ENCODE measurements around the gene NOPCHAP1.
"Not testable (repeated sequence)": the region's sequence is repeated elsewhere in the genome, so short reads cannot be mapped to it uniquely, and the experiment has no call there.

NOPCHAP1 gene

DNA sequence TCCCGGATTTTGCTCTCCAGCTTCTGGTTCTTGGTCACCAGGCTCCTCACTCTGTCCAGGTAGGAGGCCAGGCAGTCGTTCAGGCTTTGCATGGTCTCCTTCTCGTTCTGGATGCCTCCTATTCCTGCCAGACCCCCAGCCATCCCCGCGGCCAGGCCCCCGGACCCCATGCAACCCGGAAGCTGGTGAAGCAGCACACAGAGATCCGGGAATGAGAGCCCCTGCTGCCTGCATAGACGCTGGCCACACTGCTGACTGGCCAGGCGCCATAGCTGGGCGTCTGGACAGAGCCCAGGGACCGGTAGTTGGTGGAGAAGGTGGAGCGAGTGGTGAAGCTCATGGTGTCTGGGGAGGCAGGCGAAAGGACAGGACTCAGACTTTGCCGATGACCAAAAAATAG lies 8.4 kb upstream of the NOPCHAP1 start:
- not testable (repeated sequence) for H3K27ac Mint-ChIP-seq; DNase-seq; ATAC-seq; H3K36me3 Mint-ChIP-seq (ENCODE audit: low read depth); H3K27me3 Mint-ChIP-seq; H3K4me3 Mint-ChIP-seq; H3K9me3 Mint-ChIP-seq
- peaks cover 11% of the 10 kb centered on the region for H3K4me1 Mint-ChIP-seq

DNA sequence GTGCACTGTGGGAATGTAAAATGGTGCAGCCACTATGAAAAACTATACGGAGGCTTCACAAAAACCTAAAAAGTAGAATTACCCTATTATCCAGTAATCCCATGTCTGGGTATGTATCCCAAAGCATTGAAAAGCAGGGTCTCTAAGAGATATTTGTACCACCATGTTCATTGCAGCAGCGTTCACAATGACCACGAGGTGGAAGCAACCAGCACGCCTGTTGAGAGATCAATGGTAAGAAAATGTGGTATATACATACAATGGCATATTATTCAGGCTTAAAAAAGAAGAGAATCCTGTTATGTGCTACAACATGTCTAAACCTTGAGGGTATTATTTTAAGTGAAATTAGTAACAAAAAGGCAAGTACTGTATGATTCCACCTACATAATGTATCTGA lies 910 bp upstream of the NOPCHAP1 start:
- H3K27ac Mint-ChIP-seq = no peak overlapping the region
- ATAC-seq = no peak
- peaks cover 39% of the 10 kb centered on the region for H3K4me1 Mint-ChIP-seq
- H3K27me3 Mint-ChIP-seq = peaks cover 8% of the 10 kb centered on the region
- DNase-seq = no peak
- peak overlapping the region; percentile 86 for H3K4me3 Mint-ChIP-seq
- H3K36me3 Mint-ChIP-seq (ENCODE audit: low read depth) = peaks cover 28% of the 10 kb centered on the region
- no peaks in the 10 kb centered on the region for H3K9me3 Mint-ChIP-seq

DNA sequence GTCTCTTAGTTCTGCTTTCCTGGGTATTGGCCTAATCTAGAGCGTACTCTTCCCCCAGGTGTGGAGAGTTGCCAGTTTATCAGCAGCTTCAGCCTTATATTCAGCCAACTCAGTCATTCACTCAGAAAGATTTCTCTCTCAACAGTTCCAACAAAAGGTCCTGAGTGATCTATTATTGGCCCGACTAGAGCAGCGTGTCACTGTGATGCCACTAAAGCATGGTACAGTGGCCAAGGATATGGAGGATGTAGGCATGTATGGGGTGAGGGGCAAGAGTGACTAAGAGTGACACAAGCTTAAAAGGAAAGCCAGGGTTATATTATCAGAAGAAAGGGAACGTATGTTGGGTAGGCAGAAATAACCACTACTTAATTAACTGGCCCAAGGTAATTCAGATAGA lies 4.8 kb downstream of the NOPCHAP1 start:
- Mint-ChIP-seq H3K4me1 (peaks cover 37% of the 10 kb centered on the region), H3K4me3 (no peak overlapping the region), H3K36me3 (ENCODE audit: low read depth) (peaks cover 58% of the 10 kb centered on the region), H3K27me3 (no peaks in the 10 kb centered on the region), H3K27ac (no peak overlapping the region), H3K9me3 (no peaks in the 10 kb centered on the region)
- no peak for DNase-seq
- no peak for ATAC-seq

DNA sequence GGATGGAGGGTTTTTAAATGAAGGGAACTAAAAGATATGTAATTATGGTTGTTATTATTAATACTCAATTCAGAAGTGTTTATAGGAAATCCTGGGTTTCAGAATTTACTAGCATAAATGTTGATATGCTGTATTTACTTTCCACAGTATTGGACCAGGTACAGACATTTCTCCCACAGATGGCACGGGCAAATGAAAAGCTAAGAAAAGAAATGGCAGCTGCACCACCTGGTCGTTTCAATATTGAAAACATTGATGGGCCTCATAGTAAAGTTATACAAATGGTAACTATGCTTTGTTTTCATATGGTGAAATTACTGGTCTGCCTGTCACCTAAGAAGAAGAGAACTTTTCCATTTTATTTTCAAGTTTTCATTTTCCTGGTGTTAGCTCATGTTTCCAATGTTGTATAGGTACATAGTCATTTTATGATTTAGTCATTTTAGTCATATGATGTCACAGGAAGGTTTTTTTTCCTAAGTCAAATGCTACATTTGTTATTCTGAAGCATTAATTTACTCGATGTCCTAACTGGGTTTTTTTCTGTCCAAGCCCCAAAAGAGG lies 5.5 kb downstream of the NOPCHAP1 start:
- ATAC-seq = no peak
- H3K27ac Mint-ChIP-seq = no peak overlapping the region

DNA sequence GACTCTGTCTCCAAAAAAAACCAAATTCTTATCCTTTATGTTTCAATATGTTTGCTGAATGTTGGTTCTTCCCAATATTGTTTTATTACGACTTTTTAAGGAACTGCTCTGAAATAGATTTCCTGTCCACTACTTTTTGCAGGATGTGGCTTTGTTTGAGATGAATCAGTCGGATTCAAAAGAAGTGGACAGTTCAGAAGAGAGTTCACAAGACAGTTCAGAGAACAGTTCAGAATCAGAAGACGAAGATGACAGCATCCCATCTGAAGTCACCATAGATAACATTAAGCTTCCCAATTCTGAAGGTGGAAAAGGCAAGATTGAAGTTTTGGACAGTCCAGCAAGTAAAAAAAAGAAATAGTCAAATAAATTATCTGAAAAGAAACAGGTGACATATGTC lies 8.2 kb downstream of the NOPCHAP1 start:
- no peaks in the 10 kb centered on the region for H3K9me3 Mint-ChIP-seq

More for the DNA sequence above, 5.5 kb downstream of the NOPCHAP1 start:
- no peak for DNase-seq
- Mint-ChIP-seq H3K4me3 (no peak overlapping the region), H3K27me3 (no peaks in the 10 kb centered on the region), H3K4me1 (peaks cover 36% of the 10 kb centered on the region), H3K9me3 (no peaks in the 10 kb centered on the region), H3K36me3 (ENCODE audit: low read depth) (peaks cover 61% of the 10 kb centered on the region)

GRCh38 chr12:104997541-104997940 lies 11.4 kb downstream of the NOPCHAP1 start:
- H3K27me3 Mint-ChIP-seq = no peaks in the 10 kb centered on the region
- peaks cover 69% of the 10 kb centered on the region for H3K36me3 Mint-ChIP-seq (ENCODE audit: low read depth)
- H3K9me3 Mint-ChIP-seq = no peaks in the 10 kb centered on the region
- ATAC-seq (no peak), DNase-seq (no peak)
- H3K4me1 Mint-ChIP-seq = peaks cover 2% of the 10 kb centered on the region
- H3K27ac Mint-ChIP-seq = no peak overlapping the region
- H3K4me3 Mint-ChIP-seq = no peak overlapping the region

More for the DNA sequence above, 8.2 kb downstream of the NOPCHAP1 start:
- DNase-seq (no peak), ATAC-seq (no peak)
- Mint-ChIP-seq H3K4me3 (no peak overlapping the region), H3K36me3 (ENCODE audit: low read depth) (peaks cover 64% of the 10 kb centered on the region), H3K27me3 (no peaks in the 10 kb centered on the region), H3K27ac (no peak overlapping the region), H3K4me1 (peaks cover 15% of the 10 kb centered on the region)

DNA sequence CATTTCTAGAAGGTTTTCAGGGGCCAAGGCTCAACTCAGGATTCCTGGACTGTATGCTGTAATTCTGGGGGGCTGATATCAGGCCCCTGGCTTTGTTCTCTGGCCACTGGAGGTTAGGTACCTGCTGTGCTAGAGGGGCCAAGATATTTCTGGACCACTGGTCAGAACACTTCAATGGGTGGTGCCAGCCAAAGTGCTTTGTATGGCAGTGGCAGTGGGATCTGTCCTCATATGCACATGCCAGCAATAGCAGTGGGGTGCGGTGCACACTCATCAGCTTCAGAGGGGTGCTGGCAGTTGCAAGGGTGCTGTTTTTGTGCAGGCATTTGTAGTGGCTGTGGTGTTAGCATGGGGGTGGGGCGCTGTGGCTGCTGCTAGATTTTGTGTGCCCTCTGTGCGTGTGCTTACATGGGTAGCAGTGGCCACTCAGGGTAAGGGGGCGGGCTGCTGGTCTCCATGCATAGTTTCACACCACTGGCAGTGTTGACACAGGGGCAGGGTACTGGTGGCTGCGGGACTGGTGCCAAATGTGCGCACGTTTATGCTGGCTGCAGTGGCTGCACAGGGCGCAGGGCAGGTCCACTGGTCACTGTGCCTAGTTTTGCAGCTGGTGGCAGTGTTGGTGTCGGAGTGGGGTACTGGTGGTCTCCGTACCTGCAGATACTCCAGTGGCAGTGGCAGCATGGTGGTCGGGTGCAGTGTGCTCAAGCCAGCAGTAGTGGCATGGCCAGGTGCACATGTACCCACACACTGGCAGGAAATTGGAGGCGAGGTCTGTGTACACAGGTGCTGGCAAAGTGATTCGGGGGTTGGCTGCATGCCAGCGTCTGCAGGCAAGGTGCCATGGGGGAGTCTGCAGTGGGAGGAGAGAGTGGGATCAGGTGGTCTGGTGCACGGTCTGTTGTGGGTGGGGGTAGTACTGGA lies 12.6 kb downstream of the NOPCHAP1 start:
- H3K27ac Mint-ChIP-seq = no peak overlapping the region
- H3K4me3 Mint-ChIP-seq = no peak overlapping the region
- H3K9me3 Mint-ChIP-seq = no peaks in the 10 kb centered on the region
- ATAC-seq = no peak
- H3K27me3 Mint-ChIP-seq = no peaks in the 10 kb centered on the region
- H3K4me1 Mint-ChIP-seq = peaks cover 2% of the 10 kb centered on the region
- peaks cover 74% of the 10 kb centered on the region for H3K36me3 Mint-ChIP-seq (ENCODE audit: low read depth)
- no peak for DNase-seq

GRCh38 chr12:104999347-104999685 lies 13.2 kb downstream of the NOPCHAP1 start:
- Mint-ChIP-seq H3K4me1 (peaks cover 2% of the 10 kb centered on the region), H3K4me3 (no peak overlapping the region), H3K27me3 (no peaks in the 10 kb centered on the region), H3K27ac (no peak overlapping the region), H3K9me3 (no peaks in the 10 kb centered on the region), H3K36me3 (ENCODE audit: low read depth) (peaks cover 79% of the 10 kb centered on the region)
- ATAC-seq (no peak), DNase-seq (no peak)

- no peak for DNase-seq
- Mint-ChIP-seq H3K9me3 (no peaks in the 10 kb centered on the region), H3K36me3 (ENCODE audit: low read depth) (peaks cover 77% of the 10 kb centered on the region), H3K27ac (no peak overlapping the region), H3K4me3 (no peak overlapping the region), H3K27me3 (no peaks in the 10 kb centered on the region), H3K4me1 (peaks cover 2% of the 10 kb centered on the region)
- no peak for ATAC-seq
Observed at GRCh38 chr12:105001476-105001875, 15.4 kb downstream of the NOPCHAP1 start.

DNA sequence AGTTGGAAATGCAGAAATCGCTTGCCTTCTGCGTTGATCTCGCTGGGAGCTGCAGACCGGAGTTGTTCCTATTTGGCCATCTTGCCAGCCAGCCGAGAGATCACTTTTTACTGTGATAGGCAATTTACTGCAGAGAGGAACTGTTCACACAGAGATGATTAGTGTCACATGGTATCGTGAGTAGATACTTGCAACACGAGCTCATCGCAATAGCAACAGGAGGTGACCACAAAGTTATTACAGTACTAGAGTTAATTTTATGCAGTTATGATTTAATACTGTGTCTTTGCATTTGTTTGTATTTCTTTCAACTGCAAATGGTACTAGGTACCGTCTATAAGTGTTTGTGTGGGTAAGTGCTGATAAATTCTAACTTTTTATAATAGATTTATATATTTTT lies 27.8 kb downstream of the NOPCHAP1 start:
- DNase-seq (no peak), ATAC-seq (no peak)
- peaks cover 63% of the 10 kb centered on the region for H3K36me3 Mint-ChIP-seq (ENCODE audit: low read depth)
- H3K9me3 Mint-ChIP-seq = peaks cover 12% of the 10 kb centered on the region
- no peak overlapping the region for H3K4me3 Mint-ChIP-seq
- H3K27me3 Mint-ChIP-seq = no peaks in the 10 kb centered on the region
- no peak overlapping the region for H3K27ac Mint-ChIP-seq
- H3K4me1 Mint-ChIP-seq = no peaks in the 10 kb centered on the region

GRCh38 chr12:105014603-105015002 lies 28.5 kb downstream of the NOPCHAP1 start:
- Mint-ChIP-seq H3K27ac (no peak overlapping the region), H3K36me3 (ENCODE audit: low read depth) (peaks cover 56% of the 10 kb centered on the region), H3K9me3 (peaks cover 12% of the 10 kb centered on the region)

GRCh38 chr12:105015543-105015942 lies 29.4 kb downstream of the NOPCHAP1 start:
- Mint-ChIP-seq H3K4me1 (no peaks in the 10 kb centered on the region), H3K27ac (no peak overlapping the region), H3K4me3 (no peak overlapping the region), H3K36me3 (ENCODE audit: low read depth) (peaks cover 46% of the 10 kb centered on the region), H3K27me3 (no peaks in the 10 kb centered on the region), H3K9me3 (peaks cover 4% of the 10 kb centered on the region)
- ATAC-seq = no peak
- DNase-seq = no peak

More at GRCh38 chr12:105014603-105015002, 28.5 kb downstream of the NOPCHAP1 start:
- no peak overlapping the region for H3K4me3 Mint-ChIP-seq
- ATAC-seq (no peak), DNase-seq (no peak)
- H3K27me3 Mint-ChIP-seq = no peaks in the 10 kb centered on the region
- no peaks in the 10 kb centered on the region for H3K4me1 Mint-ChIP-seq

GRCh38 chr12:105018012-105018411 lies 31.9 kb downstream of the NOPCHAP1 start:
- no peak overlapping the region for H3K27ac Mint-ChIP-seq
- ATAC-seq (no peak), DNase-seq (no peak)
- no peaks in the 10 kb centered on the region for H3K9me3 Mint-ChIP-seq
- no peaks in the 10 kb centered on the region for H3K4me1 Mint-ChIP-seq
- peaks cover 24% of the 10 kb centered on the region for H3K36me3 Mint-ChIP-seq (ENCODE audit: low read depth)
- no peaks in the 10 kb centered on the region for H3K27me3 Mint-ChIP-seq
- H3K4me3 Mint-ChIP-seq = no peak overlapping the region

DNA sequence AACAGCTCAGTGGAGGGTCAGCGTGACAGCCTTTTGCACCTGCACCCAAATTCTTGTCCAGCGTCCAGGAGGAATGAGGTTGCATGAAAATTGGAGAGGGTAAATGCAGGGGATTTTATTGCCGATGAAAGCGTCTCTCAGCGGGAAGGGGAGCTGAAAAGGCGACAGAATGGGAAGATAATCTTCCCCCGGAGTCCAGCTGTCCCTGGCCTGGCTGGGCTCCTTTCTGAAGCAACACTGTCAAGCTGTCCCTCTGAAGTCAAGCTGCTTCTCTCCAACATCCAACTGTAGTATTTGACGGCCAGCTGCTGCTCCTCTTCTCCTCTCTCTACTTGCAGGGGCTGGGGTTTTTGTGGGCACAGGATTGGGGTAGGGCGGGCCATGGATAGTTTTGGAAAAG lies 32.7 kb downstream of the NOPCHAP1 start:
- no peak overlapping the region for H3K27ac Mint-ChIP-seq
- H3K27me3 Mint-ChIP-seq = no peaks in the 10 kb centered on the region
- H3K4me3 Mint-ChIP-seq = no peak overlapping the region
- H3K36me3 Mint-ChIP-seq (ENCODE audit: low read depth) = peaks cover 21% of the 10 kb centered on the region
- ATAC-seq (no peak), DNase-seq (no peak)
- H3K4me1 Mint-ChIP-seq = no peaks in the 10 kb centered on the region
- no peaks in the 10 kb centered on the region for H3K9me3 Mint-ChIP-seq

DNA sequence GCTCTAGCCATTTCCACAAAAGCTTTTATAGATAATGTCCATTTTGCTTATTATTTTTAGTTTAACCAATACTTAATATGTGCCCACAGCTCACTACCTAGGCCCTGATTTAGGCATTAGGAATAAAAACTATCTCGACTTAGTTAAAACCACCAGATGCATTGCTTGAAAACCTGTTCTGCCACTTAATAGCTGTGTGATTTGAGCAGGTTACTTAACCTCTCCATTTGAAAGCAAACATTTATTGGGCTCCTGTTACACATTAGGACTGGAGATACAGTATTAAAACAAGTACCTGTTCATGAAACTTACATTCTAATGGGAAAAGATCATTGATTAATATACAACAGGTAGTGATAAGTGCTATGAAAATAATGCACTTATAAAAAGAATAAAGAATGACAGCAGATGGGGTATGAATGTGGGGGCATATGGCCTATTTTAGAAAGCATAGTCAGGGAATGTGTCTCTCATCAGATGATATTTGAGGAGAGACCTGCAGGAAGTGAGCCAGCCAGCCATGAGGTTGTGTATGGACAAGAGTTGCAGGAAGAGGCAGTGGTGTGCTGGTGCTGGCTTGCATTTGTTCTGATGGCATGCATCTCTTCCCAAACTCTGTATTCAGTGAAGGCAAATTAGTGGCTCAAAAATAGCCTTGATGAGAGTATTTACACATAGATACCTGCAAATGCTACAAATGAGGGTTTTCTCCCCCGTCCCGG lies 34.3 kb downstream of the NOPCHAP1 start:
- H3K27me3 Mint-ChIP-seq = no peaks in the 10 kb centered on the region
- H3K4me1 Mint-ChIP-seq = no peaks in the 10 kb centered on the region
- no peaks in the 10 kb centered on the region for H3K9me3 Mint-ChIP-seq
- peaks cover 11% of the 10 kb centered on the region for H3K36me3 Mint-ChIP-seq (ENCODE audit: low read depth)
- H3K27ac Mint-ChIP-seq = no peak overlapping the region
- DNase-seq = no peak
- no peak overlapping the region for H3K4me3 Mint-ChIP-seq
- no peak for ATAC-seq
